Retinal pigment epithelial cell (primary cell): Measurements from ENCODE around the gene CCDC191.

Experiments used
- DNase-seq: peaks from one replicate; pipeline ENCODE4 v3.0.0-alpha.2; 2010; ENCODE audit warnings: low read depth
- H3K4me3 ChIP-seq: 2 replicates; pipeline ENCODE4 v1.5.1; 2011; ENCODE audit warnings: mild to moderate bottlenecking, low read length, control low read depth, moderate library complexity
- TF ChIP-seq, protein P1 (sequence below): conservative IDR thresholded peaks from 2 replicates; pipeline ENCODE4 v1.5.1; 2011; ENCODE audit warnings: low read depth, low read length, control low read depth, inconsistent platforms

The CCDC191 gene

DNA sequence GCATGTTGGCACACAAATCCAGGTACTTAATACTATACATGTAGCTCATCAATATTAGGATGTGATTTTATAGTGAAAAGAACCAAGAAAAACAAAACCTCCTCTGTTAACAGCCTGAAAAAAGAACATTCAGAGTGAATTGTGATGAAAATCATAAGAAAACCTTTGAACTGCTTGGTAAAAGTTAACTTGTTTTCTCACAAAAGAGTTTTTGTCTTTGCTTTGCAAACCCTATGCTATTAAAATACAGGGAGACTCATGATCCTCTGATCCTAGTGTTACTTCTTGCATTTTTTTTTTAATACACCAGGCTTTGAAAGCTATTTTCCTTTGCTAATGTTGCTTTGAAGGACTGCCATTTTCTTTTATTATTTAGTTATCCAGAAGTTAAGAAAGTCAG lies 23.9 kb upstream of the CCDC191 start:
- DNase-seq = no peak
- H3K4me3 ChIP-seq = no peak overlapping the region
- TF ChIP-seq, protein P1, sequence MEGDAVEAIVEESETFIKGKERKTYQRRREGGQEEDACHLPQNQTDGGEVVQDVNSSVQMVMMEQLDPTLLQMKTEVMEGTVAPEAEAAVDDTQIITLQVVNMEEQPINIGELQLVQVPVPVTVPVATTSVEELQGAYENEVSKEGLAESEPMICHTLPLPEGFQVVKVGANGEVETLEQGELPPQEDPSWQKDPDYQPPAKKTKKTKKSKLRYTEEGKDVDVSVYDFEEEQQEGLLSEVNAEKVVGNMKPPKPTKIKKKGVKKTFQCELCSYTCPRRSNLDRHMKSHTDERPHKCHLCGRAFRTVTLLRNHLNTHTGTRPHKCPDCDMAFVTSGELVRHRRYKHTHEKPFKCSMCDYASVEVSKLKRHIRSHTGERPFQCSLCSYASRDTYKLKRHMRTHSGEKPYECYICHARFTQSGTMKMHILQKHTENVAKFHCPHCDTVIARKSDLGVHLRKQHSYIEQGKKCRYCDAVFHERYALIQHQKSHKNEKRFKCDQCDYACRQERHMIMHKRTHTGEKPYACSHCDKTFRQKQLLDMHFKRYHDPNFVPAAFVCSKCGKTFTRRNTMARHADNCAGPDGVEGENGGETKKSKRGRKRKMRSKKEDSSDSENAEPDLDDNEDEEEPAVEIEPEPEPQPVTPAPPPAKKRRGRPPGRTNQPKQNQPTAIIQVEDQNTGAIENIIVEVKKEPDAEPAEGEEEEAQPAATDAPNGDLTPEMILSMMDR = no peak

GRCh38 chr3:114079761-114080160 lies 23.4 kb upstream of the CCDC191 start:
- TF ChIP-seq, protein P1 = no peak
- no peak for DNase-seq
- H3K4me3 ChIP-seq = no peak overlapping the region

DNA sequence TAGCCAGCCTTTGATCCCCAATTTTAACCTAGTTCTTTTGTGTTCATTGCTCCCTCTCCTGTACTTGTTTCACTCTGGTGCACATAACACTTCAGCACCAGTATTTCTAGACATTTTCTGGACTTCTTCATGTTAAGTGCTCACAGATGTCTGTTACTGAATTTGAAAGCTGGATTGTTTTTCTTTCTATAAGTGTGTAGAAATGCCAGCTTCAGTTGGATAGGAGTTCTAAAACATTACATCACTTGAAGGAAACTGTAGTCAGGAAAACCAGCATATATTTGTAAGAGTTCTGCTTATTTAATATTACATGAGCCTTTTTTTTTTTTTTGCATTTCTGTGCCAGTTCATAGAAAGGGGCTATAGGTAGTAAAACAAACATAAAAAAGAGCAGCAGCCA lies 21.8 kb upstream of the CCDC191 start:
- TF ChIP-seq, protein P1 = no peak
- DNase-seq = no peak
- H3K4me3 ChIP-seq = no peak overlapping the region

DNA sequence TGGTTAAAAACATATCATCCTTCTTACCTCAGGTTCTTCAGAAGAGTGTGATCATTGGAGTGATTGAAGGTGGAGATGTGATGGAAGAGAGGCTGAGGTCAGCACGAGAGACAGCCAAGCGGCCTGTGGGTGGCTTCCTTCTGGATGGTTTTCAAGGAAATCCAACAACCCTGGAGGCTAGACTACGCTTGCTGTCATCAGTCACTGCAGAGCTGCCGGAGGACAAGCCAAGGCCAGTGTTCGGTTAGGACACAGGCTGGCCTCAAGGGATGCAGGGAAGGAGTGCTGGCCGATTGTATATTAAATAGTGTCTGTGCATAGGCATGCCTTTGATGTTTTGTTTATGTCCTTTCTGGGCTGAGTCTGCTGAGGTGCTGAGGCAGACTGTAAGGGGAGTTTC lies 20.4 kb upstream of the CCDC191 start:
- no peak overlapping the region for H3K4me3 ChIP-seq
- TF ChIP-seq, protein P1 = no peak
- no peak for DNase-seq

- H3K4me3 ChIP-seq = no peak overlapping the region
- TF ChIP-seq, protein P1 = no peak
- DNase-seq = peak; percentile 15
These were observed 15.5 kb upstream of the CCDC191 start for GRCh38 chr3:114071786-114072185.

GRCh38 chr3:114068336-114068735 lies 12.0 kb upstream of the CCDC191 start:
- TF ChIP-seq, protein P1 = no peak
- no peak overlapping the region for H3K4me3 ChIP-seq
- DNase-seq = no peak

DNA sequence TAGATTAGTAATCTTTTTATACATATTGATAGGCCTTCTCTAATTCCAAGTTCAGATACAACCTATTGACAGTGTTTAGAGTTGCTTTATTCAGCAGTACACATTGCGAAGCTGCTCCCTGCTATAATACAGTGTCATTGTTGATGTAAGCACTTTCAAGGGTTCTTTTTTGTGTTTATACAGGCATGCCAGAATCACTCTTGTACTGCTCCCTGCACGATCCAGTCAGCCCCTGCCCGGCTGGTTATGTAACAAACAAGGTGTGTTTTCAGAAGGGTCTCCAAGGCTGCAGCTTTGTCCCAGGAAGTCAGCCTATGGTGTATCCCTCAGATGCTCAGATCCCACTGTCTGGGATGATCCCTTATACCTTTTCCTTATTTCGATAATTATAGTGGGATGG lies 11.5 kb upstream of the CCDC191 start:
- TF ChIP-seq, protein P1 = no peak
- no peak overlapping the region for H3K4me3 ChIP-seq
- no peak for DNase-seq
